DND-41 (cell line): ENCODE data around the gene TIGD6.

Source experiments
- CTCF ChIP-seq: IDR thresholded peaks from 2 replicates; pipeline ENCODE4 v1.5.1; 2012; ENCODE audit warnings: borderline replicate concordance, low read length, moderate library complexity, mild to moderate bottlenecking; ENCODE audit not compliant: poor library complexity, severe bottlenecking; ENCODE audit errors: extremely low read depth
- EZH2 ChIP-seq: IDR thresholded peaks from 3 replicates; pipeline ENCODE4 v1.6.1; 2012; ENCODE audit warnings: borderline replicate concordance, low read depth, mild to moderate bottlenecking, moderate library complexity, low read length, inconsistent platforms; ENCODE audit not compliant: severe bottlenecking

GRCh38 chr5:149993471-149993870 is 7.0 kb downstream of the TIGD6 start:
- TF ChIP-seq CTCF (no peak), EZH2 (no peak)
